Endothelial cell of hepatic sinusoid (primary cell): ENCODE data around the gene ANO10.

Experiments
- in situ Hi-C: cut with HindIII; loops from 2 replicates; pipeline ENCODE4 v1.10.0; 2017; ENCODE audit warnings: low sequenced_read_pairs

The ANO10 gene

GRCh38 chr3:43621656-43622432 is at the start of gene ANO10:
Gene ANO10, minus strand, starts transcription at chr3:43622011. Its CDS starts 16,159 bp downstream, at chr3:43605852.
- in situ Hi-C loops, result no loop called here

GRCh38 chr3:43670635-43671522 is 49.1 kb upstream of the ANO10 start:
- in situ Hi-C loops, result loop anchor here (25.0 kb wide), 1 partner anchor 709 kb away; no protein-coding TSS in a partner anchor

GRCh38 chr3:43665011-43665410 is 43.2 kb upstream of the ANO10 start:
- in situ Hi-C loops, result loop anchor here (25.0 kb wide), 1 partner anchor 703 kb away; no protein-coding TSS in a partner anchor

- in situ Hi-C loops, result loop anchor here (25.0 kb wide), 1 partner anchor 699 kb away; no protein-coding TSS in a partner anchor
Observed at GRCh38 chr3:43661376-43661775, 39.6 kb upstream of the ANO10 start.

GRCh38 chr3:43659250-43659880 is 37.6 kb upstream of the ANO10 start:
- in situ Hi-C loops, result loop anchor here (25.0 kb wide), 1 partner anchor 697 kb away; no protein-coding TSS in a partner anchor

GRCh38 chr3:43656390-43656789 is 34.6 kb upstream of the ANO10 start:
- in situ Hi-C loops, result loop anchor here (25.0 kb wide), 1 partner anchor 694 kb away; no protein-coding TSS in a partner anchor

- in situ Hi-C loops, result loop anchor here (25.0 kb wide), 1 partner anchor 688 kb away; no protein-coding TSS in a partner anchor
Observed at GRCh38 chr3:43650345-43650744, 28.5 kb upstream of the ANO10 start.

- in situ Hi-C loops, result no loop called here
Observed at GRCh38 chr3:43649365-43649968, 27.7 kb upstream of the ANO10 start.

GRCh38 chr3:43648957-43649356 is 27.1 kb upstream of the ANO10 start:
- in situ Hi-C loops, result no loop called here

GRCh38 chr3:43647331-43648166 is 25.7 kb upstream of the ANO10 start:
- in situ Hi-C loops, result no loop called here

- in situ Hi-C loops, result loop anchor here (5.0 kb wide), 1 partner anchor 88 kb away; no protein-coding TSS in a partner anchor
Observed at GRCh38 chr3:43644443-43644842, 22.6 kb upstream of the ANO10 start.

- in situ Hi-C loops, result loop anchor here (5.0 kb wide), 1 partner anchor 91 kb away; no protein-coding TSS in a partner anchor
Observed at GRCh38 chr3:43641306-43642114, 19.7 kb upstream of the ANO10 start.

GRCh38 chr3:43640681-43641080 is 18.9 kb upstream of the ANO10 start:
- in situ Hi-C loops, result loop anchor here (5.0 kb wide), 1 partner anchor 92 kb away; no protein-coding TSS in a partner anchor

- in situ Hi-C loops, result no loop called here
Observed at GRCh38 chr3:43638594-43639447, 17.0 kb upstream of the ANO10 start.

GRCh38 chr3:43637702-43638101 is 15.9 kb upstream of the ANO10 start:
- in situ Hi-C loops, result no loop called here

- in situ Hi-C loops, result no loop called here
Observed at GRCh38 chr3:43632986-43633385, 11.2 kb upstream of the ANO10 start.

- in situ Hi-C loops, result no loop called here
Observed at GRCh38 chr3:43632269-43632733, 10.5 kb upstream of the ANO10 start.

GRCh38 chr3:43629741-43630140 is 7.9 kb upstream of the ANO10 start:
- in situ Hi-C loops, result no loop called here
